Endothelial cell of umbilical vein (primary cell): ENCODE results near the gene CRELD1.

ENCODE experiments used
- EZH2 ChIP-seq: IDR thresholded peaks from 2 replicates; pipeline ENCODE4 v1.6.1; 2012; ENCODE audit warnings: borderline replicate concordance, low read depth, mild to moderate bottlenecking, moderate library complexity, low read length, inconsistent platforms; ENCODE audit not compliant: severe bottlenecking
- GATA2 ChIP-seq: IDR thresholded peaks from 2 replicates; pipeline ENCODE4 v1.7.0; 2011; ENCODE audit warnings: low read depth, mild to moderate bottlenecking, moderate library complexity, mixed read lengths, low read length; ENCODE audit not compliant: insufficient read length, insufficient read depth
- JUN ChIP-seq: IDR thresholded peaks from 2 replicates; pipeline ENCODE4 v1.6.1; 2011; ENCODE audit warnings: borderline replicate concordance, low read depth; ENCODE audit not compliant: insufficient read length, insufficient read depth
- MAX ChIP-seq: IDR thresholded peaks from 2 replicates; pipeline ENCODE4 v1.6.1; 2011; ENCODE audit not compliant: insufficient read depth, insufficient read length
- MYC ChIP-seq: IDR thresholded peaks from one replicate; pipeline ENCODE4 v1.6.1; 2011; ENCODE audit warnings: mild to moderate bottlenecking, low read depth, low read length
- POLR2A ChIP-seq: IDR thresholded peaks from 2 replicates; pipeline ENCODE4 v1.6.1; 2012; ENCODE audit warnings: low read depth, mild to moderate bottlenecking, control low read depth, low read length
- POLR2AphosphoS5 ChIP-seq: IDR thresholded peaks from 2 replicates; pipeline ENCODE4 v1.6.1; 2012; ENCODE audit warnings: low read depth, mild to moderate bottlenecking, control low read depth, low read length, moderate library complexity; ENCODE audit not compliant: insufficient read depth
- TF ChIP-seq, protein P1 (sequence below), 2 donors: IDR thresholded peaks; 1 replicate in 1 of 2; 2 replicates in 1 of 2; pipeline ENCODE4 v1.5.1; 2011; ENCODE audit warnings: low read length in 2 of 2, mild to moderate bottlenecking in 2 of 2, moderate library complexity in 2 of 2, control low read depth in 1 of 2, inconsistent platforms in 1 of 2, low read depth in 1 of 2; ENCODE audit not compliant: insufficient read depth in 1 of 2; ENCODE audit errors: extremely low read depth in 1 of 2

DNA sequence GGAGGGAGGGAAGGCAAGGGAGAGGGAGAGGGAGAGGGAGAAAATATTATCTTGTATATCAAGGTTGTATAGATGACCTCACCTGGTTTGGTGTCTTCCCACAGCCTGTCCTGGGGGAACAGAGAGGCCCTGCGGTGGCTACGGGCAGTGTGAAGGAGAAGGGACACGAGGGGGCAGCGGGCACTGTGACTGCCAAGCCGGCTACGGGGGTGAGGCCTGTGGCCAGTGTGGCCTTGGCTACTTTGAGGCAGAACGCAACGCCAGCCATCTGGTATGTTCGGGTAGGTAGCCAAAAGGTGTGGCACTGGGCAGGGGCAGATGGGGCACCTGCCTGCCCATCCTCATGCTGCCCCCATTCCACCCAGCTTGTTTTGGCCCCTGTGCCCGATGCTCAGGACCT lies 7.1 kb downstream of the CRELD1 start:
- TF ChIP-seq, protein P1, sequence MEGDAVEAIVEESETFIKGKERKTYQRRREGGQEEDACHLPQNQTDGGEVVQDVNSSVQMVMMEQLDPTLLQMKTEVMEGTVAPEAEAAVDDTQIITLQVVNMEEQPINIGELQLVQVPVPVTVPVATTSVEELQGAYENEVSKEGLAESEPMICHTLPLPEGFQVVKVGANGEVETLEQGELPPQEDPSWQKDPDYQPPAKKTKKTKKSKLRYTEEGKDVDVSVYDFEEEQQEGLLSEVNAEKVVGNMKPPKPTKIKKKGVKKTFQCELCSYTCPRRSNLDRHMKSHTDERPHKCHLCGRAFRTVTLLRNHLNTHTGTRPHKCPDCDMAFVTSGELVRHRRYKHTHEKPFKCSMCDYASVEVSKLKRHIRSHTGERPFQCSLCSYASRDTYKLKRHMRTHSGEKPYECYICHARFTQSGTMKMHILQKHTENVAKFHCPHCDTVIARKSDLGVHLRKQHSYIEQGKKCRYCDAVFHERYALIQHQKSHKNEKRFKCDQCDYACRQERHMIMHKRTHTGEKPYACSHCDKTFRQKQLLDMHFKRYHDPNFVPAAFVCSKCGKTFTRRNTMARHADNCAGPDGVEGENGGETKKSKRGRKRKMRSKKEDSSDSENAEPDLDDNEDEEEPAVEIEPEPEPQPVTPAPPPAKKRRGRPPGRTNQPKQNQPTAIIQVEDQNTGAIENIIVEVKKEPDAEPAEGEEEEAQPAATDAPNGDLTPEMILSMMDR (IDR thresholded peaks at IDR 0.05; ENCODE audit: extremely low read depth in 1 of 2, insufficient read depth in 1 of 2, low read depth in 1 of 2, low read length in 2 of 2): no peak
- no peak for TF ChIP-seq POLR2A
- no peak for TF ChIP-seq EZH2
- TF ChIP-seq POLR2AphosphoS5: no peak
- TF ChIP-seq MYC: no peak
- no peak for TF ChIP-seq MAX
- no peak for TF ChIP-seq GATA2
- TF ChIP-seq JUN: no peak
